Lower leg skin (tissue), 3 donors: ENCODE results near the gene CASP10.

Source experiments
- CTCF ChIP-seq, 3 donors: fragments of 450-650 bp; IDR thresholded peaks; one replicate each; pipeline ENCODE4 v1.5.1; 2016; ENCODE audit warnings: antibody characterized with exemption in 3 of 3, mild to moderate bottlenecking in 3 of 3, moderate library complexity in 2 of 3
- POLR2A ChIP-seq, 2 donors: fragments of 450-650 bp; IDR thresholded peaks; one replicate each; pipeline ENCODE4 v1.6.1; 2016 to 2017; ENCODE audit warnings: antibody characterized with exemption in 2 of 2, mild to moderate bottlenecking in 1 of 2, moderate library complexity in 1 of 2

- TF ChIP-seq CTCF (IDR thresholded peaks at IDR 0.05) = no peak
- TF ChIP-seq POLR2A (IDR thresholded peaks at IDR 0.05) = no peak
Measured at GRCh38 chr2:201275990-201276389, 93.0 kb downstream of the CASP10 start.
